Measurements from ENCODE around the gene NUDT8. TPM values are rescaled to one million over a fixed set of nuclear protein-coding genes. Genes with fewer than 3 reads are reported as not detected.

Gene NUDT8
- total and polyA plus RNA-seq, 2 of the 8 experiments (the other 6 are each of a cell fraction or from before 2014, with no cell fraction given), result 7.2 to 8.3 TPM

DNA sequence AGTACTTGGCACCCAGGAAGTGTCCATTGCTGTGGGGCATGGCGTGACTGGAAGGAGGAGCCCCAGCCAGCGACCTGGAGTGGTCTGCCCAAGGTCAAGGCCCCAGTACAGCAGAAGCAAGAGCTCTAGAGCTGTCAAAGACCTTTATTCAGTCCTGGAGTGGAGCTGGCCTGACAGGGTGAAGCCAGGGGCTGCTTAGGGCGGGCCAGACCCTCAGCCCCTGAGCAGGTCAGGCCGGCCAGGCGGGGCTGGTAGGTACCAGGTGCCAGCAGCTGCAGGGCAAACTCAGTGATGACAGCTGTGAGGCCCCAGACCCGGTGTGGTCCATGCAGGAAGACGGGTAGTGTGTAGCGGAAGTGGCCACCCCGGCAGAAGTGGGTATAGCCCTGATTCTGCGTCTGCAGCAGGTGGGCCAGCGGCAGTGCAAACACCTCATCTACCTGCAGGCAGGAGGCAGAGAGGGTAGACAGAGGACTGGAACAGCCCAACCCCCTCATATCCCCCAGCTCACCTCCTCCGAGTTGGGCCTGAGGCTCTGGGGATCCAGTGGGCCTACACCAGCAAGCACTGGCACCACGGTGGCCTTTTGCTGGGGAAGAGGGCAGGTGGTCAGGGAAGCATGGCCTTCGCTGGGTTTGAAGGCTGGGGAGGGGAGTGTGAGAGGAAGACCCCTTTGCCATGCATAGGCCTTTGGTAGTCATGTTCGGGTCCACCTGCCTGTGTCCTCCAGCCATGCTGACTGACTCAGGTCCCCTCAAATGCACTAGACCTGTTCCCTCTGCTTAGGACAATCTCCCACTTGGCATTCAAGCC is 1.7 kb downstream of the NUDT8 start:
- Histone ChIP-seq H3K27me3 (replicated peaks in 1 of 4; ENCODE audit: control insufficient read depth in 3 of 4, extremely low read depth in 1 of 4, insufficient read depth in 3 of 4, low read length in 3 of 4) (no peaks in the 10 kb centered on the region), H3K36me3 (ENCODE audit: control insufficient read depth in 2 of 4, insufficient read depth in 4 of 4, low read length in 3 of 4) (peaks cover 0 to 7% (median 0%) of the 10 kb centered on the region in 4 experiments; a peak in 1 of 8 replicates), H3K4me2 (ENCODE audit: insufficient read depth in 1 of 2, low read depth in 2 of 2, low read length in 2 of 2) (0 out of 4 replicates have a peak overlapping the region, but pooled peaks of 1 of the 2 experiments have one; percentile 92), H3K4me1 (replicated peaks in 1 of 4; ENCODE audit: control insufficient read depth in 3 of 4, insufficient read depth in 4 of 4, low read length in 3 of 4) (peaks cover 0 to 25% (median 18%) of the 10 kb centered on the region in 4 experiments; a peak in 6 of 7 replicates), H3K23ac (ENCODE audit: insufficient read length) (no peak overlapping the region), H3K4me3 (ENCODE audit: extremely low read depth in 1 of 4, insufficient read depth in 2 of 4, low read depth in 3 of 4, low read length in 4 of 4) (no peak overlapping the region), H3K79me1 (ENCODE audit: low read depth, low read length) (no peaks in the 10 kb centered on the region), H3K27ac (ENCODE audit: low read depth, low read length) (peak overlapping the region; percentile 48; the same call in 1 of the 2 replicates), H4K20me1 (replicated peaks in 1 of 2; ENCODE audit: control insufficient read depth in 1 of 2, insufficient read depth in 2 of 2, low read length in 2 of 2) (no peaks in the 10 kb centered on the region), H2BK20ac (ENCODE audit: low read length) (no peak overlapping the region), H4K8ac (ENCODE audit: extremely low read depth, insufficient read depth, low read length) (no peak overlapping the region), H2BK12ac (ENCODE audit: low read depth, low read length) (0 out of 2 replicates have a peak overlapping the region, but pooled peaks have one; percentile 18), H3K23me2 (ENCODE audit: low read depth, low read length) (peaks cover 2% of the 10 kb centered on the region; the same call in 1 of the 2 replicates), H2BK120ac (replicated peaks; ENCODE audit: low read depth, low read length) (no peak overlapping the region), H2BK15ac (ENCODE audit: low read length) (0 out of 2 replicates have a peak overlapping the region, but pooled peaks have one; percentile 32), H3K18ac (ENCODE audit: extremely low read depth, low read length) (0 out of 2 replicates have a peak overlapping the region, but pooled peaks have one; percentile 25), H4K5ac (ENCODE audit: insufficient read length, low read depth, low read length) (peak overlapping the region; percentile 44), H2BK5ac (ENCODE audit: low read depth, low read length) (peak overlapping the region; percentile 20; the same call in 1 of the 2 replicates), H2AFZ (ENCODE audit: low read length) (no peak overlapping the region), H3K9me3 (ENCODE audit: insufficient read depth in 2 of 2, low read depth in 1 of 2, low read length in 1 of 2) (no peaks in the 10 kb centered on the region), H3K9ac (replicated peaks in 1 of 4; ENCODE audit: extremely low read depth in 1 of 4, low read depth in 3 of 4, low read length in 3 of 4) (no peak overlapping the region; a peak in 1 of 7 replicates), H4K91ac (replicated peaks; ENCODE audit: insufficient read length, low read length) (peak overlapping the region; percentile 85), H3K79me2 (ENCODE audit: control insufficient read depth in 1 of 2, insufficient read depth in 2 of 2, low read length in 2 of 2) (no peaks in the 10 kb centered on the region; a peak in 1 of 4 replicates), H3K4ac (replicated peaks; ENCODE audit: insufficient read length, low read depth, low read length) (no peak overlapping the region), H3K14ac (ENCODE audit: insufficient read length) (no peak overlapping the region), H2AK5ac (ENCODE audit: low read depth, low read length) (0 out of 2 replicates have a peak overlapping the region, but pooled peaks have one; percentile 4), H3K56ac (replicated peaks; ENCODE audit: insufficient read length, low read depth, low read length) (no peak overlapping the region)
- POLR2A ChIA-PET (ENCODE audit: partially characterized antibody), result interaction anchor here (0.7 to 11.7 kb wide), 14 partner anchors 11 to 160 kb away, joined by 3 to 194 read pairs (median 4); partner anchors contain the start of genes GSTP1 and TBX10
- TF ChIP-seq TAF7 (optimal IDR thresholded peaks at IDR 0.05; ENCODE audit: borderline replicate concordance, low read depth, low read length) (peak; percentile 63), EP300 (IDR thresholded peaks at IDR 0.05; ENCODE audit: borderline replicate concordance in 1 of 2, low read depth in 2 of 2, low read length in 2 of 2) (no peak), POLR2A (IDR thresholded peaks at IDR 0.05; ENCODE audit: control extremely low read depth in 1 of 2, low read depth in 2 of 2, low read length in 2 of 2) (peak in 1 of 2 experiments; percentile 72; a peak in 2 of 3 replicates), SIRT6 (IDR thresholded peaks at IDR 0.05; ENCODE audit: low read length) (peak; percentile 65), TAF1 (IDR thresholded peaks at IDR 0.05; ENCODE audit: low read depth, low read length) (0 out of 2 replicates have a peak, but pooled peaks have one; percentile 0), SIX5 (IDR thresholded peaks at IDR 0.05; ENCODE audit: low read depth, low read length) (no peak), E2F6 (IDR thresholded peaks at IDR 0.05) (peak; percentile 17; the same call in 1 of the 2 replicates), EGR1 (IDR thresholded peaks at IDR 0.05; ENCODE audit: borderline replicate concordance, low read depth, low read length) (no peak), POLR2AphosphoS5 (IDR thresholded peaks at IDR 0.05; ENCODE audit: low read depth, low read length) (peak; percentile 81)
- FAIRE-seq (no peak), DNase-seq (ENCODE audit: low read depth in 1 of 2, low spot score in 2 of 2) (no peak)
- 81% methylated on average over 15 of the region's 15 CpGs; no CpG with 5 or more reads in 1 of the 2 experiments for WGBS, 2 experiments (ENCODE audit: extremely low coverage in 1 of 2, insufficient coverage in 1 of 2, insufficient read length in 1 of 2, insufficient replicate concordance in 2 of 2, low coverage in 1 of 2, low lambda C conversion rate in 2 of 2, missing lambda C conversion rate in 1 of 2)
- CTCF ChIA-PET (ENCODE audit: partially characterized antibody), result interaction anchor here (0.6 to 10.1 kb wide), 16 partner anchors 8 to 470 kb away, joined by 3 to 117 read pairs (median 4); partner anchors contain the start of genes ACY3 and TBX10
